Upper lobe of left lung (tissue), 6 donors: Measurements from ENCODE around the gene GSAP. TPM values are rescaled to one million over a fixed set of nuclear protein-coding genes. Genes with fewer than 3 reads are reported as not detected.
A peak's percentile ranks its signal among the peaks of the same experiment; 100 is the strongest.

Experiments used
- ATAC-seq, 2 donors: fragments of 200-7000 bp; cut with Tn5 transposase; one replicate each; pipeline ENCODE4 v1.9.1; 2022; ENCODE audit warnings: mild to moderate bottlenecking in 2 of 2, moderate library complexity in 2 of 2; ENCODE audit not compliant: low FRiP score in 2 of 2
- DNase-seq, 2 donors: peaks; one replicate each; pipeline ENCODE4 v3.0.0-alpha.2; 2019 to 2020
- H3K27ac ChIP-seq, 4 donors: fragments of 200-600 bp; sonication (generic); one replicate each; pipeline ENCODE4 v1.5.1; 2016 to 2019
- H3K27me3 ChIP-seq, 4 donors: fragments of 200-600 bp; sonication (generic); one replicate each; pipeline ENCODE4 v1.5.1; 2017 to 2019
- H3K36me3 ChIP-seq, 4 donors: fragments of 200-600 bp; sonication (generic); one replicate each; pipeline ENCODE4 v1.5.1; 2016 to 2019
- H3K4me1 ChIP-seq, 4 donors: fragments of 200-600 bp; sonication (generic); one replicate each; pipeline ENCODE4 v1.5.1; 2018 to 2019
- H3K4me3 ChIP-seq, 4 donors: fragments of 200-600 bp; sonication (generic); one replicate each; pipeline ENCODE4 v1.5.1; 2017 to 2019; ENCODE audit warnings: mild to moderate bottlenecking in 2 of 4, moderate library complexity in 1 of 4
- H3K9me3 ChIP-seq, 4 donors: fragments of 200-600 bp; sonication (generic); one replicate each; pipeline ENCODE4 v1.5.1; 2018 to 2019
- CTCF ChIP-seq, 6 experiments: fragments of 450-650 bp in 4 of 6; fragments of 200-600 bp in 2 of 6; sonication (generic) in 2 of 6; IDR thresholded peaks; one replicate each; pipeline ENCODE4 v1.5.1; 2016 to 2019; ENCODE audit warnings: antibody characterized with exemption in 6 of 6
- EP300 ChIP-seq, 4 donors: sonication (generic); formaldehyde crosslinking; IDR thresholded peaks; one replicate each; pipeline ENCODE4 v1.5.1; 2017; ENCODE audit warnings: antibody characterized with exemption in 4 of 4, control low read depth in 2 of 4
- POLR2A ChIP-seq, 4 donors: fragments of 450-650 bp; IDR thresholded peaks; one replicate each; pipeline ENCODE4 v1.5.1; 2016 to 2017; ENCODE audit warnings: antibody characterized with exemption in 4 of 4, mild to moderate bottlenecking in 2 of 4
- POLR2AphosphoS5 ChIP-seq, 2 donors: sonication (generic); formaldehyde crosslinking; IDR thresholded peaks; one replicate each; pipeline ENCODE4 v1.5.1; 2017; ENCODE audit warnings: antibody characterized with exemption in 2 of 2
- WGBS, 2 donors: methylation state at CpG; one replicate each; pipeline ENCODE4 v1.1.5; 2017 to 2018; 5-methylcytosine and 5-hydroxymethylcytosine counted together
- total RNA-seq, 6 donors: library from RNA; depleted of rRNA in 4 of 6; stranded (reverse); fragments of >200 nt in 4 of 6; gene quantifications; one replicate each; pipeline versions ENCODE4 v1.1.0 to v1.2.1, GENCODE V29; 2016 to 2021
- donor health status: DM: no; HTN: no; CAD: no; lungs with moderate emphysema.
- donor health status: DM: no; HTN: yes; CAD: no; lungs with severe emphysema.

GSAP gene
- total RNA-seq, 6 donors from 2014 or later: 44.0 to 160 (median 73.8) TPM

- ATAC-seq: no peak
Observed at GRCh38 chr7:77393954-77394353, 22.2 kb downstream of the GSAP start.

GRCh38 chr7:77393261-77393660 lies 22.9 kb downstream of the GSAP start:
- DNase-seq: no peak
- peaks cover 0 to 2% (median 0%) of the 10 kb centered on the region in 4 donors for H3K36me3 ChIP-seq
- H3K4me1 ChIP-seq: peaks cover 0 to 8% (median 3%) of the 10 kb centered on the region in 4 donors
- no peak for ATAC-seq
- 83 to 85% methylated on average over 5 of the region's 5 CpGs for WGBS, 2 donors
- no peaks in the 10 kb centered on the region for H3K27me3 ChIP-seq
- H3K9me3 ChIP-seq: no peaks in the 10 kb centered on the region
- no peak overlapping the region for H3K4me3 ChIP-seq
- H3K27ac ChIP-seq: no peak overlapping the region
- TF ChIP-seq POLR2AphosphoS5 (IDR thresholded peaks at IDR 0.05): no peak
- TF ChIP-seq POLR2A (IDR thresholded peaks at IDR 0.05): no peak
- no peak for TF ChIP-seq EP300 (IDR thresholded peaks at IDR 0.05)
- no peak for TF ChIP-seq CTCF (IDR thresholded peaks at IDR 0.05)

More at GRCh38 chr7:77393954-77394353, 22.2 kb downstream of the GSAP start:
- WGBS, 2 donors: 96 to 97% methylated on average over 6 of the region's 6 CpGs
- Histone ChIP-seq H3K4me3 (no peak overlapping the region), H3K36me3 (peaks cover 0 to 2% (median 0%) of the 10 kb centered on the region in 4 donors), H3K27ac (peak overlapping the region in 2 of 4 donors; percentile 6 to 30), H3K9me3 (no peaks in the 10 kb centered on the region), H3K27me3 (no peaks in the 10 kb centered on the region), H3K4me1 (peaks cover 0 to 6% (median 3%) of the 10 kb centered on the region in 4 donors)
- no peak for TF ChIP-seq CTCF (IDR thresholded peaks at IDR 0.05)
- no peak for TF ChIP-seq POLR2A (IDR thresholded peaks at IDR 0.05)
- TF ChIP-seq EP300 (IDR thresholded peaks at IDR 0.05): no peak
- TF ChIP-seq POLR2AphosphoS5 (IDR thresholded peaks at IDR 0.05): no peak
- no peak for DNase-seq

GRCh38 chr7:77391230-77391629 lies 24.9 kb downstream of the GSAP start:
- TF ChIP-seq POLR2A (IDR thresholded peaks at IDR 0.05) (no peak), CTCF (IDR thresholded peaks at IDR 0.05) (no peak), EP300 (IDR thresholded peaks at IDR 0.05) (no peak), POLR2AphosphoS5 (IDR thresholded peaks at IDR 0.05) (no peak)
- Histone ChIP-seq H3K9me3 (no peaks in the 10 kb centered on the region), H3K4me1 (peaks cover 4 to 17% (median 10%) of the 10 kb centered on the region in 4 donors), H3K27ac (peak overlapping the region in 2 of 4 donors; percentile 36 to 49), H3K27me3 (no peaks in the 10 kb centered on the region), H3K4me3 (no peak overlapping the region), H3K36me3 (no peaks in the 10 kb centered on the region)
- ATAC-seq (peak in 1 of 2 donors; percentile 64), DNase-seq (no peak)
- 85 to 93% methylated on average over 2 of the region's 2 CpGs for WGBS, 2 donors

- Histone ChIP-seq H3K27me3 (no peaks in the 10 kb centered on the region), H3K4me3 (no peak overlapping the region), H3K27ac (no peak overlapping the region), H3K4me1 (peaks cover 4 to 11% (median 8%) of the 10 kb centered on the region in 4 donors), H3K36me3 (peaks cover 0 to 3% (median 1%) of the 10 kb centered on the region in 4 donors), H3K9me3 (no peaks in the 10 kb centered on the region)
- WGBS, 2 donors: 34 to 41% methylated on average over 5 of the region's 5 CpGs
- ATAC-seq: no peak
- no peak for TF ChIP-seq POLR2AphosphoS5 (IDR thresholded peaks at IDR 0.05)
- no peak for DNase-seq
Observed at GRCh38 chr7:77388055-77388641, 28.0 kb downstream of the GSAP start.

- Histone ChIP-seq H3K4me1 (peaks cover 4 to 11% (median 8%) of the 10 kb centered on the region in 4 donors), H3K27me3 (no peaks in the 10 kb centered on the region), H3K36me3 (peaks cover 0 to 7% (median 5%) of the 10 kb centered on the region in 4 donors), H3K4me3 (no peak overlapping the region), H3K9me3 (no peaks in the 10 kb centered on the region), H3K27ac (no peak overlapping the region)
- DNase-seq (no peak), ATAC-seq (no peak)
- TF ChIP-seq POLR2AphosphoS5 (IDR thresholded peaks at IDR 0.05) (no peak), EP300 (IDR thresholded peaks at IDR 0.05) (no peak), POLR2A (IDR thresholded peaks at IDR 0.05) (no peak), CTCF (IDR thresholded peaks at IDR 0.05) (no peak)
- 73 to 88% methylated on average over 7 of the region's 7 CpGs for WGBS, 2 donors
Observed at GRCh38 chr7:77386165-77386822, 29.9 kb downstream of the GSAP start.
